Measurements from ENCODE around the gene PDAP1.
"Not testable (repeated sequence)": the region's sequence is repeated elsewhere in the genome, so short reads cannot be mapped to it uniquely, and the experiment has no call there.

Gene PDAP1

GRCh38 chr7:99408379-99409191 lies at the start of gene PDAP1, which contains the start of gene BUD31:
Gene PDAP1 (minus strand): TSS chr7:99408597. CDS start chr7:99408548, 49 bp downstream.
Gene BUD31 (plus strand): TSS chr7:99408969. CDS start chr7:99411093, 2,124 bp downstream.
- peak; percentile 92 for DNase-seq

- no peak for DNase-seq
These were observed 49.5 kb upstream of the PDAP1 start for GRCh38 chr7:99457650-99458493.

- DNase-seq = no peak
These were observed 48.8 kb upstream of the PDAP1 start for GRCh38 chr7:99457050-99457649.

- DNase-seq = no peak
These were observed 47.9 kb upstream of the PDAP1 start for GRCh38 chr7:99456288-99456687.

- no peak for DNase-seq
These were observed 47.5 kb upstream of the PDAP1 start for GRCh38 chr7:99455874-99456273.

- DNase-seq = no peak
These were observed 44.7 kb upstream of the PDAP1 start for GRCh38 chr7:99453105-99453504.

- no peak for DNase-seq
These were observed 44.1 kb upstream of the PDAP1 start for GRCh38 chr7:99452541-99452940.

GRCh38 chr7:99451936-99452335 lies 43.5 kb upstream of the PDAP1 start:
- DNase-seq = no peak

GRCh38 chr7:99449326-99449725 lies 40.9 kb upstream of the PDAP1 start:
- DNase-seq = no peak

- no peak for DNase-seq
These were observed 40.5 kb upstream of the PDAP1 start for GRCh38 chr7:99448855-99449254.

- no peak for DNase-seq
These were observed 39.5 kb upstream of the PDAP1 start for GRCh38 chr7:99447943-99448342.

GRCh38 chr7:99446096-99446495 lies 37.7 kb upstream of the PDAP1 start:
- DNase-seq = no peak

- DNase-seq = no peak
These were observed 31.8 kb upstream of the PDAP1 start for GRCh38 chr7:99440195-99440594.

- DNase-seq = peak; percentile 89
These were observed 30.4 kb upstream of the PDAP1 start, which contains the start of the genes CPSF4 and PTCD1 for GRCh38 chr7:99438573-99439480. Gene CPSF4 (plus strand): TSS chr7:99438943. CDS start chr7:99439083, 140 bp downstream. Gene PTCD1 (minus strand): TSS chr7:99438798. CDS start chr7:99435242, 3,556 bp downstream.

- no peak for DNase-seq
These were observed 29.7 kb upstream of the PDAP1 start for GRCh38 chr7:99437946-99438572.

- no peak for DNase-seq
These were observed 24.8 kb upstream of the PDAP1 start for GRCh38 chr7:99433158-99433557.

- not testable (repeated sequence) for DNase-seq
These were observed 23.6 kb upstream of the PDAP1 start for GRCh38 chr7:99431756-99432540.

- DNase-seq = no peak
These were observed 21.4 kb upstream of the PDAP1 start for GRCh38 chr7:99429756-99430155.

GRCh38 chr7:99428972-99429566 lies 20.7 kb upstream of the PDAP1 start:
- DNase-seq = no peak

All from NCI-H774 (cell line).